ENCODE measurements around the gene SLITRK5. TPM values are rescaled to one million over a fixed set of nuclear protein-coding genes. Genes with fewer than 3 reads are reported as not detected.

SLITRK5 gene
- total and polyA plus RNA-seq, 2 donors from 2014 or later = 0.09 TPM; not detected in 1

DNA sequence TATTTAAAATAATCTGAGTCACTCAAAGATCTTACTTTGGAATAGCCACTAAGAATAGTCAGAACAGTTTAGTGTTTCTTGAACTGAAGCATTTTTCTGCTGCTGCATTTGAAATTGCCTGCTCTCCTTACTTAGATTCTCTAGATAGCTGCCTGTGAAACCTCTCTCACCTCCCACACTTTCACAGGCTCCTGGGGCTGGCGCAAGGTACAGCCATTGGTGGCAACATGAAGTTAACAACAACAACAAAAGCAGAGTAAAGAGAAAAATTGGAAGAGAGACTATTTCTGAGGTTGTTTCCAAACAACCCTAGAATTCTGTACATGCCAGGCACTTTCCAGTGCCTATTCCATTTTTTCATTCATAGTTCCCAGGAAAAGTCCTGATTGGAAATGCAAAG is 25.3 kb downstream of the SLITRK5 start:
- no peak for DNase-seq
- FAIRE-seq = no peak
- TF ChIP-seq, protein P1, sequence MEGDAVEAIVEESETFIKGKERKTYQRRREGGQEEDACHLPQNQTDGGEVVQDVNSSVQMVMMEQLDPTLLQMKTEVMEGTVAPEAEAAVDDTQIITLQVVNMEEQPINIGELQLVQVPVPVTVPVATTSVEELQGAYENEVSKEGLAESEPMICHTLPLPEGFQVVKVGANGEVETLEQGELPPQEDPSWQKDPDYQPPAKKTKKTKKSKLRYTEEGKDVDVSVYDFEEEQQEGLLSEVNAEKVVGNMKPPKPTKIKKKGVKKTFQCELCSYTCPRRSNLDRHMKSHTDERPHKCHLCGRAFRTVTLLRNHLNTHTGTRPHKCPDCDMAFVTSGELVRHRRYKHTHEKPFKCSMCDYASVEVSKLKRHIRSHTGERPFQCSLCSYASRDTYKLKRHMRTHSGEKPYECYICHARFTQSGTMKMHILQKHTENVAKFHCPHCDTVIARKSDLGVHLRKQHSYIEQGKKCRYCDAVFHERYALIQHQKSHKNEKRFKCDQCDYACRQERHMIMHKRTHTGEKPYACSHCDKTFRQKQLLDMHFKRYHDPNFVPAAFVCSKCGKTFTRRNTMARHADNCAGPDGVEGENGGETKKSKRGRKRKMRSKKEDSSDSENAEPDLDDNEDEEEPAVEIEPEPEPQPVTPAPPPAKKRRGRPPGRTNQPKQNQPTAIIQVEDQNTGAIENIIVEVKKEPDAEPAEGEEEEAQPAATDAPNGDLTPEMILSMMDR (IDR thresholded peaks at IDR 0.05; ENCODE audit: borderline replicate concordance, extremely low read depth, insufficient read depth) = no peak
- no peak overlapping the region for H3K27ac ChIP-seq (ENCODE audit: low read depth in 2 of 2, low read length in 2 of 2)
- H3K4me3 ChIP-seq (ENCODE audit: low read length in 3 of 3) = no peak overlapping the region
- no peaks in the 10 kb centered on the region for H3K36me3 ChIP-seq (ENCODE audit: control insufficient read depth in 2 of 3, insufficient read depth in 3 of 3, low read length in 3 of 3)
- no peak overlapping the region for H3K9ac ChIP-seq (ENCODE audit: low read length in 3 of 3)
- no peaks in the 10 kb centered on the region for H3K9me3 ChIP-seq (ENCODE audit: control insufficient read depth in 2 of 3, insufficient read depth in 1 of 3, low read length in 3 of 3)
- intact Hi-C loops (cut with DNase I) = no loop called here
- H3K27me3 ChIP-seq (ENCODE audit: control insufficient read depth, insufficient read depth, low read length) = no peaks in the 10 kb centered on the region
- no peaks in the 10 kb centered on the region for H3K4me1 ChIP-seq (ENCODE audit: control insufficient read depth in 2 of 3, insufficient read depth in 2 of 3, low read depth in 1 of 3, low read length in 3 of 3)

DNA sequence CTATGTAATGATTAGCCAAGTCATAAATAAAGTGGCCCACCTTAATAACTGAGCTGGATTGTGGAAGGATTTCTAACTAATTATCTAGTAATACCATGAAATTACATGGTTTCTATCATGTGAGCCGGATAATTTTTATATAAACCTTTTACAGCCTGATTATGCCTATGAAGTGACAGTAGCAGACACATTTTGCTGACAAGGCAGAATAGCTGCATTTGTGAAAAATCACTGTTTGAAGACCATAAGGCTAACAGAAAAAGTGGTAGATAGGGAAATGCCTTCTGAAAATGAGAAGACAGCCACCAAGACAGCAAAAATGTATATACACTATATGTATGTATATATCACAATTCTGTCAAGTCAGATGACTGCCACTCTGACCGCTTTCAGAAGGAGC is 27.1 kb downstream of the SLITRK5 start:
- Histone ChIP-seq H3K36me3 (ENCODE audit: control insufficient read depth in 2 of 3, insufficient read depth in 3 of 3, low read length in 3 of 3) (no peaks in the 10 kb centered on the region), H3K27ac (ENCODE audit: low read depth in 2 of 2, low read length in 2 of 2) (no peak overlapping the region), H3K9me3 (ENCODE audit: control insufficient read depth in 2 of 3, insufficient read depth in 1 of 3, low read length in 3 of 3) (no peaks in the 10 kb centered on the region), H3K4me1 (ENCODE audit: control insufficient read depth in 2 of 3, insufficient read depth in 2 of 3, low read depth in 1 of 3, low read length in 3 of 3) (no peaks in the 10 kb centered on the region), H3K27me3 (ENCODE audit: control insufficient read depth, insufficient read depth, low read length) (no peaks in the 10 kb centered on the region), H3K4me3 (ENCODE audit: low read length in 3 of 3) (no peak overlapping the region), H3K9ac (ENCODE audit: low read length in 3 of 3) (no peak overlapping the region)
- no peak for FAIRE-seq
- TF ChIP-seq, protein P1 (IDR thresholded peaks at IDR 0.05; ENCODE audit: borderline replicate concordance, extremely low read depth, insufficient read depth) = no peak
- DNase-seq = no peak
- intact Hi-C loops (cut with DNase I) = no loop called here

DNA sequence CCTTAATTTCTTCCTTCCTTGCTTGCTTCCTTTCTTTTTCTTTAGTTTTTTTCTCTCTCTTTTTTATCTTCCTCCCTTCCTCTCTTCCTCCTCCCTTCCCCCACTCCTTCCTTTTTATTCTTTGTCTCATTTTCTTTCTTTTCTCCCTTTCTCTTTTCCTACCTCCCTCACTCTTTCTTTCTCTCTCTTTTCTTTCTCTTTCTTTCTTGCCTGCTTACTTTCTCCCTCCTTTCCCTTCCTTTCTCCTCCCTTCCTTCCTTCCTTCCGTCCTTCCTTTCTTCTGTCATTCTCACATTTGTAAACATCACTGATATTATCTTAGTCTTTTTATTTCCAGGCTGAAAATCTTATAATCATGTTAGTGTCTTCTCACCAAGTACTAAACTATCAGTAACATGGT is 38.8 kb downstream of the SLITRK5 start:
- no peaks in the 10 kb centered on the region for H3K36me3 ChIP-seq (ENCODE audit: control insufficient read depth in 2 of 3, insufficient read depth in 3 of 3, low read length in 3 of 3)
- no peaks in the 10 kb centered on the region for H3K9me3 ChIP-seq (ENCODE audit: control insufficient read depth in 2 of 3, insufficient read depth in 1 of 3, low read length in 3 of 3)
- intact Hi-C loops (cut with DNase I) = no loop called here
- H3K9ac ChIP-seq (ENCODE audit: low read length in 3 of 3) = no peak overlapping the region
- no peak for DNase-seq
- no peaks in the 10 kb centered on the region for H3K4me1 ChIP-seq (ENCODE audit: control insufficient read depth in 2 of 3, insufficient read depth in 2 of 3, low read depth in 1 of 3, low read length in 3 of 3)
- FAIRE-seq = no peak
- no peak overlapping the region for H3K4me3 ChIP-seq (ENCODE audit: low read length in 3 of 3)
- no peak overlapping the region for H3K27ac ChIP-seq (ENCODE audit: low read depth in 2 of 2, low read length in 2 of 2)
- TF ChIP-seq, protein P1 (IDR thresholded peaks at IDR 0.05; ENCODE audit: borderline replicate concordance, extremely low read depth, insufficient read depth) = no peak
- H3K27me3 ChIP-seq (ENCODE audit: control insufficient read depth, insufficient read depth, low read length) = no peaks in the 10 kb centered on the region

DNA sequence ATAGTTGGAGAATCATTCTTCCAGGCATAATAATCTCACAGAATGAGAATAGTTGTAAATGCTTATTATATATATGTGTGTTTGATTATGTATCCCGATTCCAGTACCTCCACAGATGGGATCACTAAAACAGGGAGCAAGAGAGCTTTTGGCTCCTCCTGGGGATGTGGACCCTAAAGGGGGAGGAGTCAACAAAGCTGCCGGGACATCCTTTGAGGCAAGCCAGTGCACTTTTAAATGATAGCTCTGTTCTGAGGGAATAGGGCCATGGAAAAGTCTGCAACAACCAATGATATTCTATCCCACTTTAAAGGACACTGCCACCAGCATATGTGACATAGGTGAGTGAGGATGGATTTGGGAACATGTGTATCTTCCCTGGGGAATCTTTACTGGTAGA is 40.8 kb downstream of the SLITRK5 start:
- Histone ChIP-seq H3K9ac (ENCODE audit: low read length in 3 of 3) (no peak overlapping the region), H3K9me3 (ENCODE audit: control insufficient read depth in 2 of 3, insufficient read depth in 1 of 3, low read length in 3 of 3) (no peaks in the 10 kb centered on the region), H3K27me3 (ENCODE audit: control insufficient read depth, insufficient read depth, low read length) (no peaks in the 10 kb centered on the region), H3K4me3 (ENCODE audit: low read length in 3 of 3) (no peak overlapping the region), H3K4me1 (ENCODE audit: control insufficient read depth in 2 of 3, insufficient read depth in 2 of 3, low read depth in 1 of 3, low read length in 3 of 3) (no peaks in the 10 kb centered on the region), H3K36me3 (ENCODE audit: control insufficient read depth in 2 of 3, insufficient read depth in 3 of 3, low read length in 3 of 3) (no peaks in the 10 kb centered on the region), H3K27ac (ENCODE audit: low read depth in 2 of 2, low read length in 2 of 2) (no peak overlapping the region)
- no peak for FAIRE-seq
- DNase-seq = no peak
- TF ChIP-seq, protein P1 (IDR thresholded peaks at IDR 0.05; ENCODE audit: borderline replicate concordance, extremely low read depth, insufficient read depth) = no peak
- intact Hi-C loops (cut with DNase I) = no loop called here

Data from kidney (tissue), 14 donors.